ENCODE data around the gene TNFRSF18.

The TNFRSF18 gene

GRCh38 chr1:1240348-1240732 lies 33.9 kb upstream of the TNFRSF18 start:
- no peak for DNase-seq

- no peak for DNase-seq
These were observed 33.4 kb upstream of the TNFRSF18 start for GRCh38 chr1:1239614-1240347.

GRCh38 chr1:1239227-1239613 lies 32.8 kb upstream of the TNFRSF18 start:
- no peak for DNase-seq

GRCh38 chr1:1238702-1239178 lies 32.3 kb upstream of the TNFRSF18 start:
- DNase-seq: no peak

- no peak for DNase-seq
These were observed 31.7 kb upstream of the TNFRSF18 start for GRCh38 chr1:1237874-1238701.

- no peak for DNase-seq
These were observed 30.8 kb upstream of the TNFRSF18 start for GRCh38 chr1:1236945-1237873.

GRCh38 chr1:1236176-1236763 lies 29.9 kb upstream of the TNFRSF18 start:
- DNase-seq: no peak

- DNase-seq: no peak
These were observed 28.8 kb upstream of the TNFRSF18 start for GRCh38 chr1:1235016-1235744.

- DNase-seq: no peak
These were observed 27.9 kb upstream of the TNFRSF18 start for GRCh38 chr1:1234180-1234808.

GRCh38 chr1:1233567-1233892 lies 27.1 kb upstream of the TNFRSF18 start:
- no peak for DNase-seq

GRCh38 chr1:1232796-1233566 lies 26.6 kb upstream of the TNFRSF18 start:
- DNase-seq: no peak

- DNase-seq: no peak
These were observed 25.9 kb upstream of the TNFRSF18 start, which contains the start of gene B3GALT6 for GRCh38 chr1:1232208-1232795. Gene B3GALT6 (plus strand): TSS chr1:1232237. CDS start chr1:1232279, 42 bp downstream.

- DNase-seq: peak; percentile 96
These were observed 25.2 kb upstream of the TNFRSF18 start, which contains the start of gene SDF4 for GRCh38 chr1:1231400-1232207. Gene SDF4 (minus strand): TSS chr1:1232001. CDS start chr1:1228772, 3,229 bp downstream.

GRCh38 chr1:1230656-1231399 lies 24.4 kb upstream of the TNFRSF18 start:
- DNase-seq: peak; percentile 33

- no peak for DNase-seq
These were observed 23.4 kb upstream of the TNFRSF18 start for GRCh38 chr1:1229770-1230169.

GRCh38 chr1:1228596-1229321 lies 22.4 kb upstream of the TNFRSF18 start:
- DNase-seq: no peak

GRCh38 chr1:1228187-1228586 lies 21.8 kb upstream of the TNFRSF18 start:
- DNase-seq: no peak

- DNase-seq: no peak
These were observed 21.0 kb upstream of the TNFRSF18 start for GRCh38 chr1:1227386-1227785.
